Measurements from ENCODE around the gene ROCK1. TPM values are rescaled to one million over a fixed set of nuclear protein-coding genes. Genes with fewer than 3 reads are reported as not detected.
"Not testable (repeated sequence)": the region's sequence is repeated elsewhere in the genome, so short reads cannot be mapped to it uniquely, and the experiment has no call there.

The ROCK1 gene
- total RNA-seq, 4 donors from 2014 or later = 11.5 to 27.3 (median 18.4) TPM

- TF ChIP-seq POLR2A (IDR thresholded peaks at IDR 0.05) (no peak), CTCF (IDR thresholded peaks at IDR 0.05) (no peak)
- intact Hi-C loops (cut with DNase I; ENCODE audit: low total_unique reads) = no loop called here
- DNase-seq (ENCODE audit: low spot score in 2 of 2) = no peak
- H3K4me3 ChIP-seq (ENCODE audit: low read depth, poor library complexity, severe bottlenecking) = no peak overlapping the region
Measured at GRCh38 chr18:20971886-20972267, 139.7 kb downstream of the ROCK1 start.

GRCh38 chr18:20966795-20967194, 144.8 kb downstream of the ROCK1 start:
- no peak for DNase-seq (ENCODE audit: low spot score in 2 of 2)
- no peak overlapping the region for H3K4me3 ChIP-seq (ENCODE audit: low read depth, poor library complexity, severe bottlenecking)
- TF ChIP-seq POLR2A (IDR thresholded peaks at IDR 0.05) (no peak), CTCF (IDR thresholded peaks at IDR 0.05) (no peak)
- intact Hi-C loops (cut with DNase I; ENCODE audit: low total_unique reads) = no loop called here
- 99% methylated on average over 2 of the region's 2 CpGs for WGBS, 2 donors

- intact Hi-C loops (cut with DNase I; ENCODE audit: low total_unique reads) = no loop called here
- DNase-seq (ENCODE audit: low spot score in 2 of 2) = no peak
- TF ChIP-seq CTCF (IDR thresholded peaks at IDR 0.05) = no peak
- TF ChIP-seq POLR2A (IDR thresholded peaks at IDR 0.05) = no peak
- H3K4me3 ChIP-seq (ENCODE audit: low read depth, poor library complexity, severe bottlenecking) = no peak overlapping the region
- WGBS, 2 donors = 98 to 99% methylated on average over 2 of the region's 2 CpGs
Measured at GRCh38 chr18:20963027-20963426, 148.6 kb downstream of the ROCK1 start.

- TF ChIP-seq CTCF (IDR thresholded peaks at IDR 0.05) (no peak), POLR2A (IDR thresholded peaks at IDR 0.05) (no peak)
- H3K4me3 ChIP-seq (ENCODE audit: low read depth, poor library complexity, severe bottlenecking) = no peak overlapping the region
- DNase-seq (ENCODE audit: low spot score in 2 of 2) = no peak
- 88 to 90% methylated on average over 1 of the region's 1 CpG for WGBS, 2 donors
- intact Hi-C loops (cut with DNase I; ENCODE audit: low total_unique reads) = no loop called here
Measured at GRCh38 chr18:20960735-20961134, 150.9 kb downstream of the ROCK1 start.

- DNase-seq (ENCODE audit: low spot score in 2 of 2); intact Hi-C loops (cut with DNase I; ENCODE audit: low total_unique reads); H3K4me3 ChIP-seq (ENCODE audit: low read depth, poor library complexity, severe bottlenecking): not testable (repeated sequence)
- WGBS, 2 donors = 79 to 85% methylated on average over 2 of the region's 2 CpGs
Measured at GRCh38 chr18:20950827-20951226, 160.8 kb downstream of the ROCK1 start.

Other genes with a start within 250 kb of the ROCK1 start
- gene GREB1L, start 130.4 kb upstream of the ROCK1 start, total RNA-seq = 1 to 10 TPM; 1.1 to 6.5 (median 4.0) TPM